HepG2 (cell line): ENCODE measurements around the gene MBD3L2B. TPM values are rescaled to one million over a fixed set of nuclear protein-coding genes. Genes with fewer than 3 reads are reported as not detected.

Experiments used
- ATAC-seq: fragments of 200-7000 bp; cut with Tn5 transposase; 3 replicates; pipeline ENCODE4 v1.9.1; 2020; ENCODE audit warnings: mild to moderate bottlenecking, moderate library complexity
- BruUV-seq: library from RNA; stranded (reverse); fragments of 400-500 nt; replicated peaks from 2 replicates; lab custom pipeline; 2021; lab: Mats Ljungman, UMichigan
- CTCF ChIA-PET: fragments of 300-600 bp; formaldehyde crosslinking; extraction: SDS; loops from one replicate; lab custom pipeline; 2021; ENCODE audit warnings: low total read pairs, inconsistent platforms, low intra/inter-chr PET ratio; lab: Yijun Ruan, JAX
- POLR2A ChIA-PET: fragments of 350-600 bp; sonication (Branson Sonifier 250); formaldehyde crosslinking; loops from one replicate; lab custom pipeline; 2020; ENCODE audit warnings: antibody characterized with exemption, inconsistent platforms; lab: Yijun Ruan, JAX
- DNase-seq: peaks from one replicate; pipeline ENCODE4 v3.0.0-alpha.2; 2015; ENCODE audit warnings: low spot score
- FAIRE-seq: peaks from 3 replicates; lab custom pipeline; 2011; peaks lifted over from hg19 to GRCh38; lab: Jason Lieb, UNC
- H2AFZ ChIP-seq: one replicate; pipeline ENCODE4 v1.6.1; 2011; ENCODE audit warnings: low read length, inconsistent platforms
- H3K27ac ChIP-seq: fragments of 300-600 bp; 3 replicates; pipeline ENCODE4 v1.8.0; 2011; ENCODE audit warnings: mixed run types, mild to moderate bottlenecking, mixed read lengths, low read length, inconsistent platforms; ENCODE audit not compliant: insufficient read depth; ENCODE audit errors: extremely low read length
- H3K27me3 ChIP-seq, 2 experiments: fragments of 200-600 bp in 1 of 2; 2 replicates in 1 of 2; 3 replicates in 1 of 2; pipeline versions ENCODE4 v1.6.0 to v1.8.0; 2011; ENCODE audit warnings: low read length in 2 of 2, mild to moderate bottlenecking in 2 of 2, moderate library complexity in 2 of 2, inconsistent platforms in 1 of 2; ENCODE audit not compliant: insufficient read depth in 2 of 2, control insufficient read depth in 1 of 2
- H3K36me3 ChIP-seq, 2 experiments: fragments of 200-600 bp in 1 of 2; replicated peaks in 1 of 2; 2 replicates in 1 of 2; 3 replicates in 1 of 2; pipeline versions ENCODE4 v1.5.1 to v1.8.0; 2011; ENCODE audit warnings: low read length in 2 of 2, inconsistent platforms in 1 of 2; ENCODE audit not compliant: insufficient read depth in 2 of 2, control insufficient read depth in 1 of 2
- H3K4me1 ChIP-seq: 2 replicates; pipeline ENCODE4 v1.5.1; 2012; ENCODE audit warnings: low read length, inconsistent platforms; ENCODE audit not compliant: insufficient read depth
- H3K4me2 ChIP-seq: 2 replicates; pipeline ENCODE4 v1.6.0; 2011; ENCODE audit warnings: low read depth, low read length, inconsistent platforms
- H3K4me3 ChIP-seq, 3 experiments: fragments of 200-600 bp in 1 of 3; sonication (generic), shearing (Covaris generic) in 1 of 3; replicated peaks in 1 of 3; 2 replicates each; pipeline ENCODE4 v1.5.1; 2011 to 2016; ENCODE audit warnings: low read length in 3 of 3, inconsistent platforms in 2 of 3, low read depth in 2 of 3, mild to moderate bottlenecking in 2 of 3, control low read depth in 1 of 3, mixed read lengths in 1 of 3; ENCODE audit not compliant: insufficient read depth in 1 of 3
- H3K79me2 ChIP-seq: one replicate; pipeline ENCODE4 v1.6.1; 2011; ENCODE audit warnings: low read length, inconsistent platforms; ENCODE audit not compliant: insufficient read depth
- H3K9ac ChIP-seq: 2 replicates; pipeline ENCODE4 v1.6.0; 2011; ENCODE audit warnings: mild to moderate bottlenecking, low read depth, low read length, inconsistent platforms; ENCODE audit not compliant: insufficient read depth
- H3K9me3 ChIP-seq: 2 replicates; pipeline ENCODE4 v1.5.1; 2012; ENCODE audit warnings: mild to moderate bottlenecking, low read length
- H4K20me1 ChIP-seq: 2 replicates; pipeline ENCODE4 v1.6.0; 2011; ENCODE audit warnings: inconsistent platforms, mild to moderate bottlenecking, low read length, moderate library complexity; ENCODE audit not compliant: insufficient read depth
- ASH2L ChIP-seq: fragments of 300-600, 200-600 bp; sonication (generic); IDR thresholded peaks from 2 replicates; pipeline ENCODE4 v1.7.0; 2017; ENCODE audit warnings: low read depth, mild to moderate bottlenecking, moderate library complexity, mixed read lengths, low read length; ENCODE audit not compliant: insufficient read length
- FOXM1 ChIP-seq: sonication (generic); formaldehyde crosslinking; IDR thresholded peaks from 2 replicates; pipeline ENCODE4 v1.5.0; 2020; ENCODE audit warnings: missing genetic modification reagents
- IRF9 ChIP-seq: sonication (generic); formaldehyde crosslinking; IDR thresholded peaks from 2 replicates; pipeline ENCODE4 v1.8.0; 2022; ENCODE audit warnings: missing genetic modification reagents, mild to moderate bottlenecking, borderline replicate concordance
- KDM5B ChIP-seq: sonication (generic); formaldehyde crosslinking; IDR thresholded peaks from 2 replicates; pipeline ENCODE4 v1.4.0; 2020; ENCODE audit warnings: missing genetic modification reagents, mild to moderate bottlenecking, borderline replicate concordance
- SOX5 ChIP-seq: IDR thresholded peaks from 2 replicates; pipeline ENCODE4 v1.6.1; 2016; ENCODE audit warnings: borderline replicate concordance
- SP4 ChIP-seq: sonication (generic); formaldehyde crosslinking; IDR thresholded peaks from 2 replicates; pipeline ENCODE4 v1.8.1; 2023; ENCODE audit warnings: mild to moderate bottlenecking, missing genetic modification reagents
- ZNF251 ChIP-seq: sonication (generic); formaldehyde crosslinking; IDR thresholded peaks from 2 replicates; pipeline ENCODE4 v1.9.0; 2021; ENCODE audit warnings: mild to moderate bottlenecking, missing genetic modification reagents
- ZNF256 ChIP-seq: sonication (generic); formaldehyde crosslinking; conservative IDR thresholded peaks from 2 replicates; pipeline ENCODE4 v1.4.0; 2020; ENCODE audit warnings: missing genetic modification reagents
- ZNF720 ChIP-seq: sonication (generic); formaldehyde crosslinking; IDR thresholded peaks from 2 replicates; pipeline ENCODE4 v1.4.0; 2020; ENCODE audit warnings: missing genetic modification reagents
- in situ Hi-C: cut with HindIII; loops from 2 replicates; pipeline ENCODE4 v1.10.0; 2017; ENCODE audit warnings: low pct_unique_long_range_greater_than_20kb; ENCODE audit not compliant: extremely low pct_ligation_motif_present
- intact Hi-C: fragments of 100-400 bp; cut with micrococcal nuclease; formaldehyde crosslinking; loops from one replicate; pipeline ENCODE4 v1.10.0; 2022; ENCODE audit not compliant: unreplicated experiment
- polyA plus RNA-seq, 8 experiments: library from polyadenylated mRNA; depleted of rRNA in 3 of 8; stranded (reverse) in 7 of 8; unstranded in 1 of 8; fragments of >200 nt; fragmentation: Illumina TruSeq in 4 of 8; extraction: Trizol in 4 of 8; gene quantifications; 2 replicates each; pipeline versions ENCODE4 v1.2.1 to v1.2.3, GENCODE V29; 2011 to 2016; ENCODE audit warnings: low read depth in 4 of 8, missing spikeins in 1 of 8, mixed read lengths in 1 of 8; ENCODE audit not compliant: insufficient read depth in 1 of 8
- total RNA-seq, 5 experiments: library from RNA; depleted of rRNA; stranded (reverse); fragments of >200 nt; fragmentation: Illumina TruSeq; extraction: Trizol; gene quantifications; 2 replicates each; pipeline ENCODE4 v1.2.3, GENCODE V29; 2016; ENCODE audit warnings: low read depth in 1 of 5
- TF ChIP-seq, protein P1 (sequence below): sonication (generic); IDR thresholded peaks from 2 replicates; pipeline ENCODE4 v1.6.1; 2016; ENCODE audit warnings: low read depth, borderline replicate concordance

The MBD3L2B gene
- total and polyA plus RNA-seq, 2 of the 13 experiments (the other 11 are each of a cell fraction or from before 2014, with no cell fraction given) = not detected

- TF ChIP-seq ASH2L (no peak), SOX5 (CRISPR knock-in tag) (no peak), IRF9 (CRISPR knock-in tag) (no peak), ZNF256 (CRISPR knock-in tag) (no peak), KDM5B (no peak), SP4 (no peak), ZNF720 (CRISPR knock-in tag) (no peak), ZNF251 (CRISPR knock-in tag) (no peak), FOXM1 (no peak)
- TF ChIP-seq, protein P1, sequence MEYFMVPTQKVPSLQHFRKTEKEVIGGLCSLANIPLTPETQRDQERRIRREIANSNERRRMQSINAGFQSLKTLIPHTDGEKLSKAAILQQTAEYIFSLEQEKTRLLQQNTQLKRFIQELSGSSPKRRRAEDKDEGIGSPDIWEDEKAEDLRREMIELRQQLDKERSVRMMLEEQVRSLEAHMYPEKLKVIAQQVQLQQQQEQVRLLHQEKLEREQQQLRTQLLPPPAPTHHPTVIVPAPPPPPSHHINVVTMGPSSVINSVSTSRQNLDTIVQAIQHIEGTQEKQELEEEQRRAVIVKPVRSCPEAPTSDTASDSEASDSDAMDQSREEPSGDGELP = no peak
- intact Hi-C loops = no loop called here
- POLR2A ChIA-PET = no interaction called here
- Histone ChIP-seq H3K9ac (no peak overlapping the region), H3K79me2 (no peaks in the 10 kb centered on the region), H3K4me1 (no peaks in the 10 kb centered on the region), H3K27ac (no peak overlapping the region), H3K4me3 (no peak overlapping the region), H3K27me3 (no peaks in the 10 kb centered on the region), H3K4me2 (no peak overlapping the region), H4K20me1 (no peaks in the 10 kb centered on the region), H3K9me3 (peaks cover 31% of the 10 kb centered on the region), H3K36me3 (no peaks in the 10 kb centered on the region), H2AFZ (no peak overlapping the region)
- no peak for FAIRE-seq
- CTCF ChIA-PET = no interaction called here
- no peak for DNase-seq
- ATAC-seq = no peak
- in situ Hi-C loops = no loop called here
- no TSS peak for BruUV-seq
Observed at GRCh38 chr19:6983448-6983847, 37.8 kb downstream of the MBD3L2B start.
